IMR-90 (cell line): ENCODE measurements around the gene SYNRG. TPM values are rescaled to one million over a fixed set of nuclear protein-coding genes. Genes with fewer than 3 reads are reported as not detected.

ENCODE experiments used
- ATAC-seq: fragments of 200-7000 bp; cut with Tn5 transposase; 2 replicates; pipeline ENCODE4 v1.9.1; 2020; ENCODE audit warnings: low read depth, mild to moderate bottlenecking, moderate library complexity
- BruUV-seq: library from RNA; stranded (reverse); fragments of 400-500 nt; replicated peaks from 2 replicates; lab custom pipeline; 2021; lab: Mats Ljungman, UMichigan
- CTCF ChIA-PET: fragments of 300-600 bp; formaldehyde crosslinking; extraction: SDS; loops from one replicate; lab custom pipeline; 2021; ENCODE audit warnings: antibody characterized with exemption; lab: Yijun Ruan, JAX
- POLR2A ChIA-PET: fragments of 300-600 bp; sonication (Branson Sonifier 250); formaldehyde crosslinking; loops from one replicate; lab custom pipeline; 2022; ENCODE audit warnings: antibody characterized with exemption; ENCODE audit not compliant: unreplicated experiment; lab: Charles Lee
- DNase-seq: peaks from one replicate; pipeline ENCODE4 v3.0.0; 2013
- H2AFZ ChIP-seq: replicated peaks from 2 replicates; pipeline ENCODE3; 2013; ENCODE audit warnings: low read length, mild to moderate bottlenecking; ENCODE audit not compliant: poor library complexity
- H2AK5ac ChIP-seq: 2 replicates; pipeline ENCODE4 v1.6.1; 2013; ENCODE audit warnings: low read depth, low read length, inconsistent platforms
- H2AK9ac ChIP-seq: replicated peaks from 2 replicates; pipeline ENCODE3; 2013; ENCODE audit warnings: mild to moderate bottlenecking, low read depth, low read length, moderate library complexity; ENCODE audit not compliant: poor library complexity
- H2BK120ac ChIP-seq: 2 replicates; pipeline ENCODE4 v1.6.1; 2013; ENCODE audit warnings: low read depth, low read length, inconsistent platforms
- H2BK15ac ChIP-seq: 3 replicates; pipeline ENCODE4 v1.6.1; 2013; ENCODE audit warnings: low read depth, low read length, inconsistent platforms
- H2BK20ac ChIP-seq: 2 replicates; pipeline ENCODE4 v1.6.1; 2013; ENCODE audit warnings: low read depth, mild to moderate bottlenecking, inconsistent platforms, low read length, moderate library complexity
- H2BK5ac ChIP-seq: 2 replicates; pipeline ENCODE4 v1.6.1; 2013; ENCODE audit warnings: mild to moderate bottlenecking, low read depth, low read length, inconsistent platforms; ENCODE audit not compliant: poor library complexity, severe bottlenecking
- H3K14ac ChIP-seq: replicated peaks from 2 replicates; pipeline ENCODE4 v1.6.1; 2013; ENCODE audit warnings: low read depth, low read length, inconsistent platforms
- H3K18ac ChIP-seq: 2 replicates; pipeline ENCODE4 v1.6.1; 2013; ENCODE audit warnings: low read depth, low read length, control low read depth
- H3K23ac ChIP-seq: 2 replicates; pipeline ENCODE4 v1.6.1; 2013; ENCODE audit warnings: low read depth, low read length, inconsistent platforms
- H3K27ac ChIP-seq: 2 replicates; pipeline ENCODE4 v1.5.1; 2013; ENCODE audit warnings: mild to moderate bottlenecking, control low read depth, low read length; ENCODE audit not compliant: insufficient read depth
- H3K27me3 ChIP-seq: 2 replicates; pipeline ENCODE4 v1.6.1; 2013; ENCODE audit warnings: low read length; ENCODE audit not compliant: control insufficient read depth, insufficient read depth
- H3K36me3 ChIP-seq: 2 replicates; pipeline ENCODE4 v1.6.1; 2013; ENCODE audit warnings: low read length, mixed read lengths; ENCODE audit not compliant: control insufficient read depth, insufficient read depth
- H3K4ac ChIP-seq: 2 replicates; pipeline ENCODE4 v1.6.1; 2013; ENCODE audit warnings: low read depth, low read length, inconsistent platforms
- H3K4me1 ChIP-seq: 2 replicates; pipeline ENCODE4 v1.6.1; 2013; ENCODE audit warnings: low read length, mixed read lengths; ENCODE audit not compliant: control insufficient read depth, insufficient read depth
- H3K4me2 ChIP-seq: 2 replicates; pipeline ENCODE4 v1.6.1; 2013; ENCODE audit warnings: low read depth, mild to moderate bottlenecking, control low read depth, low read length, moderate library complexity
- H3K4me3 ChIP-seq: 2 replicates; pipeline ENCODE4 v1.5.1; 2013; ENCODE audit warnings: low read depth, mild to moderate bottlenecking, control low read depth, low read length, moderate library complexity; ENCODE audit not compliant: insufficient read depth
- H3K56ac ChIP-seq: 2 replicates; pipeline ENCODE4 v1.6.1; 2013; ENCODE audit warnings: low read length, inconsistent platforms; ENCODE audit not compliant: insufficient read depth; ENCODE audit errors: extremely low read depth
- H3K79me1 ChIP-seq, 2 experiments: 2 replicates each; pipeline ENCODE4 v1.6.1; 2013; ENCODE audit warnings: low read length in 2 of 2, inconsistent platforms in 1 of 2, low read depth in 1 of 2
- H3K9ac ChIP-seq: 2 replicates; pipeline ENCODE4 v1.6.1; 2013; ENCODE audit warnings: low read depth, low read length, control low read depth
- H3K9me1 ChIP-seq: 2 replicates; pipeline ENCODE4 v1.6.1; 2013; ENCODE audit warnings: low read length, inconsistent platforms; ENCODE audit not compliant: insufficient read depth
- H3K9me3 ChIP-seq: 2 replicates; pipeline ENCODE4 v1.6.1; 2013; ENCODE audit warnings: low read length; ENCODE audit not compliant: control insufficient read depth, insufficient read depth
- H4K20me1 ChIP-seq: 2 replicates; pipeline ENCODE4 v1.6.1; 2013; ENCODE audit warnings: low read length, inconsistent platforms; ENCODE audit not compliant: insufficient read depth
- H4K5ac ChIP-seq: 2 replicates; pipeline ENCODE4 v1.6.1; 2013; ENCODE audit warnings: mild to moderate bottlenecking, low read depth, low read length, control low read depth
- H4K8ac ChIP-seq, 2 experiments: 2 replicates each; pipeline ENCODE4 v1.6.1; 2013; ENCODE audit warnings: low read depth in 2 of 2, low read length in 2 of 2, control low read depth in 1 of 2, inconsistent platforms in 1 of 2
- H4K91ac ChIP-seq: 2 replicates; pipeline ENCODE4 v1.6.1; 2013; ENCODE audit warnings: low read depth, low read length, inconsistent platforms; ENCODE audit not compliant: insufficient read depth
- BHLHE40 ChIP-seq: fragments of 150-350 bp; IDR thresholded peaks from 2 replicates; pipeline ENCODE4 v1.6.1; 2016; ENCODE audit warnings: mild to moderate bottlenecking, low read depth, low read length
- CEBPB ChIP-seq: IDR thresholded peaks from 2 replicates; pipeline ENCODE4 v1.6.1; 2012; ENCODE audit warnings: low read depth, low read length, improper control_type of control experiment
- CHD1 ChIP-seq: IDR thresholded peaks from 2 replicates; pipeline ENCODE4 v1.6.1; 2012; ENCODE audit warnings: low read depth, low read length, improper control_type of control experiment
- ELK1 ChIP-seq: fragments of 150-350 bp; IDR thresholded peaks from 2 replicates; pipeline ENCODE4 v1.6.1; 2016; ENCODE audit warnings: low read depth, mild to moderate bottlenecking, low read length, moderate library complexity, borderline replicate concordance
- FOS ChIP-seq: fragments of 150-350 bp; IDR thresholded peaks from 2 replicates; pipeline ENCODE4 v1.6.1; 2016; ENCODE audit warnings: low read depth, low read length
- MAFK ChIP-seq: IDR thresholded peaks from 2 replicates; pipeline ENCODE4 v1.6.1; 2012; ENCODE audit warnings: low read depth, low read length, improper control_type of control experiment
- MAZ ChIP-seq: IDR thresholded peaks from 2 replicates; pipeline ENCODE4 v1.6.1; 2012; ENCODE audit warnings: low read depth, mild to moderate bottlenecking, low read length, improper control_type of control experiment, moderate library complexity, borderline replicate concordance
- MXI1 ChIP-seq: IDR thresholded peaks from 2 replicates; pipeline ENCODE4 v1.6.1; 2012; ENCODE audit warnings: low read depth, mild to moderate bottlenecking, low read length, moderate library complexity, borderline replicate concordance
- NFE2L2 ChIP-seq: fragments of 150-350 bp; IDR thresholded peaks from 2 replicates; pipeline ENCODE4 v1.6.1; 2016; ENCODE audit warnings: low read depth, mild to moderate bottlenecking, low read length
- POLR2A ChIP-seq: IDR thresholded peaks from 2 replicates; pipeline ENCODE4 v1.6.1; 2012; ENCODE audit warnings: mild to moderate bottlenecking, low read depth, low read length
- RAD21 ChIP-seq: IDR thresholded peaks from 2 replicates; pipeline ENCODE4 v1.6.1; 2012; ENCODE audit warnings: low read length, improper control_type of control experiment
- RCOR1 ChIP-seq: IDR thresholded peaks from 2 replicates; pipeline ENCODE4 v1.6.1; 2012; ENCODE audit warnings: mild to moderate bottlenecking, low read length, improper control_type of control experiment; ENCODE audit not compliant: insufficient replicate concordance
- RFX5 ChIP-seq: IDR thresholded peaks from 2 replicates; pipeline ENCODE4 v1.8.0; 2012; ENCODE audit warnings: low read depth, mild to moderate bottlenecking, low read length, moderate library complexity
- SMC3 ChIP-seq: fragments of 150-350 bp; IDR thresholded peaks from 2 replicates; pipeline ENCODE4 v1.6.1; 2016; ENCODE audit warnings: low read depth, mild to moderate bottlenecking, antibody characterized with exemption, low read length, moderate library complexity
- WGBS, 2 experiments: methylation state at CpG; one replicate each; pipeline versions ENCODE4 v1.1.5 to v1.1.7; 2013; ENCODE audit warnings: missing lambda C conversion rate in 2 of 2; ENCODE audit not compliant: insufficient read length in 1 of 2; ENCODE audit errors: extremely low coverage in 2 of 2; 5-methylcytosine and 5-hydroxymethylcytosine counted together
- dilution Hi-C: fragments of 300-500 bp; cut with HindIII; formaldehyde crosslinking; loops from one replicate; pipeline ENCODE4 v1.14.3; 2018; ENCODE audit warnings: low sequenced_read_pairs; ENCODE audit not compliant: unreplicated experiment
- in situ Hi-C: fragments of 300-500 bp; cut with MboI; formaldehyde crosslinking; loops from 3 replicates; pipeline ENCODE4 v1.14.3; 2019; ENCODE audit warnings: low sequenced_read_pairs, inconsistent platforms, mixed read lengths
- intact Hi-C: fragments of 100-400 bp; cut with micrococcal nuclease; formaldehyde crosslinking; loops from 2 replicates; pipeline ENCODE4 v1.10.0; 2022
- polyA plus RNA-seq, 3 experiments: library from polyadenylated mRNA; depleted of rRNA; stranded (reverse); fragments of >200 nt; gene quantifications; 2 replicates each; pipeline ENCODE4 v1.2.3, GENCODE V29; 2012; ENCODE audit warnings: low replicate concordance in 1 of 3
- total RNA-seq: library from RNA; depleted of rRNA; stranded (reverse); fragments of >200 nt; gene quantifications from 2 replicates; pipeline ENCODE4 v1.2.3, GENCODE V29; 2012
- TF ChIP-seq, protein P1 (sequence below): conservative IDR thresholded peaks from 2 replicates; pipeline ENCODE4 v1.5.1; 2012; ENCODE audit warnings: mild to moderate bottlenecking, low read depth, low read length, improper control_type of control experiment
- TF ChIP-seq, protein P2 (sequence below): fragments of 150-350 bp; IDR thresholded peaks from 2 replicates; pipeline ENCODE4 v1.6.1; 2017; ENCODE audit warnings: mild to moderate bottlenecking, antibody characterized with exemption, low read length, low read depth

SYNRG gene
- total and polyA plus RNA-seq, 2 of the 4 experiments (the other 2 are of a cell fraction): 11.7 to 15.2 TPM

DNA sequence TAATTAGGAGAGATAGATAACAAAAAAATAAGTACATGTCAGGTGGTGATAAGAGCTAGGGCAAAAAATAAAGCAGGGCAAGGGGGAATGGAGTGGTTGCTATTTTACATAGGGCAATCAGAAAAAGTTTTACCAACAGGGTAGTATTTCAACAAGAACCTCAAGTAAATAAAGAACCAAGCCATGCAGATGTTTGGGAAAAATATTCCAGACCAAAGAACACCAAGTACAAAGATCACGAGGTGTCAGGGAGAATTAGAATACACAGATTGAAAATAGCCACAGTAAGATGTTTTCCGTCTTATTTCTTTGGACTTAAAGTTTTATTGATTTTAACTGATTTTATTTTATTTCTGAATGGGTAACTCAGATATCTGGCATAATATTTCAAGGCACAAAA is 11.1 kb downstream of the SYNRG start:
- Histone ChIP-seq H3K56ac (no peak overlapping the region), H4K5ac (no peak overlapping the region), H3K27ac (no peak overlapping the region), H3K14ac (no peak overlapping the region), H2BK15ac (no peak overlapping the region), H4K8ac (no peak overlapping the region), H3K4me2 (no peak overlapping the region), H2AK9ac (no peak overlapping the region), H3K4ac (no peak overlapping the region), H3K27me3 (no peaks in the 10 kb centered on the region), H3K79me1 (peaks cover 18 to 41% of the 10 kb centered on the region in 2 experiments; a peak in 3 of 4 replicates), H3K9ac (no peak overlapping the region), H4K20me1 (peaks cover 3% of the 10 kb centered on the region; the same call in 1 of the 2 replicates), H3K9me3 (no peaks in the 10 kb centered on the region), H4K91ac (no peak overlapping the region), H3K4me3 (no peak overlapping the region), H3K23ac (no peak overlapping the region), H3K9me1 (no peaks in the 10 kb centered on the region), H2BK20ac (no peak overlapping the region), H2AK5ac (no peak overlapping the region), H2BK120ac (no peak overlapping the region), H3K36me3 (peaks cover 22% of the 10 kb centered on the region), H3K18ac (no peak overlapping the region), H3K4me1 (no peaks in the 10 kb centered on the region), H2BK5ac (no peak overlapping the region), H2AFZ (no peak overlapping the region)
- no peak for DNase-seq
- no CpG with 5 or more reads among the region's 2 CpGs for WGBS, 2 experiments
- CTCF ChIA-PET: no interaction called here
- intact Hi-C loops: loop anchor here (10.0 kb wide), 1 partner anchor 53 kb away; no protein-coding TSS in a partner anchor
- POLR2A ChIA-PET: no interaction called here
- no TSS peak for BruUV-seq
- no peak for ATAC-seq
- in situ Hi-C loops: no loop called here
- TF ChIP-seq POLR2A: no peak
- no peak for TF ChIP-seq MAFK
- no peak for TF ChIP-seq MAZ
- TF ChIP-seq, protein P1, sequence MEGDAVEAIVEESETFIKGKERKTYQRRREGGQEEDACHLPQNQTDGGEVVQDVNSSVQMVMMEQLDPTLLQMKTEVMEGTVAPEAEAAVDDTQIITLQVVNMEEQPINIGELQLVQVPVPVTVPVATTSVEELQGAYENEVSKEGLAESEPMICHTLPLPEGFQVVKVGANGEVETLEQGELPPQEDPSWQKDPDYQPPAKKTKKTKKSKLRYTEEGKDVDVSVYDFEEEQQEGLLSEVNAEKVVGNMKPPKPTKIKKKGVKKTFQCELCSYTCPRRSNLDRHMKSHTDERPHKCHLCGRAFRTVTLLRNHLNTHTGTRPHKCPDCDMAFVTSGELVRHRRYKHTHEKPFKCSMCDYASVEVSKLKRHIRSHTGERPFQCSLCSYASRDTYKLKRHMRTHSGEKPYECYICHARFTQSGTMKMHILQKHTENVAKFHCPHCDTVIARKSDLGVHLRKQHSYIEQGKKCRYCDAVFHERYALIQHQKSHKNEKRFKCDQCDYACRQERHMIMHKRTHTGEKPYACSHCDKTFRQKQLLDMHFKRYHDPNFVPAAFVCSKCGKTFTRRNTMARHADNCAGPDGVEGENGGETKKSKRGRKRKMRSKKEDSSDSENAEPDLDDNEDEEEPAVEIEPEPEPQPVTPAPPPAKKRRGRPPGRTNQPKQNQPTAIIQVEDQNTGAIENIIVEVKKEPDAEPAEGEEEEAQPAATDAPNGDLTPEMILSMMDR: no peak
- TF ChIP-seq CHD1: no peak
- no peak for TF ChIP-seq FOS
- no peak for TF ChIP-seq BHLHE40
- TF ChIP-seq, protein P2, sequence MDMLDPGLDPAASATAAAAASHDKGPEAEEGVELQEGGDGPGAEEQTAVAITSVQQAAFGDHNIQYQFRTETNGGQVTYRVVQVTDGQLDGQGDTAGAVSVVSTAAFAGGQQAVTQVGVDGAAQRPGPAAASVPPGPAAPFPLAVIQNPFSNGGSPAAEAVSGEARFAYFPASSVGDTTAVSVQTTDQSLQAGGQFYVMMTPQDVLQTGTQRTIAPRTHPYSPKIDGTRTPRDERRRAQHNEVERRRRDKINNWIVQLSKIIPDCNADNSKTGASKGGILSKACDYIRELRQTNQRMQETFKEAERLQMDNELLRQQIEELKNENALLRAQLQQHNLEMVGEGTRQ: no peak
- no peak for TF ChIP-seq SMC3
- TF ChIP-seq RFX5: no peak
- no peak for TF ChIP-seq CEBPB
- TF ChIP-seq ELK1: no peak
- TF ChIP-seq NFE2L2: no peak
- no peak for TF ChIP-seq RCOR1
- no peak for TF ChIP-seq MXI1
- TF ChIP-seq RAD21: no peak
- dilution Hi-C loops: no loop called here
